H1 (cell line): Measurements from ENCODE around the gene EHD2. TPM values are rescaled to one million over a fixed set of nuclear protein-coding genes. Genes with fewer than 3 reads are reported as not detected.

Experiments used
- CTCF ChIA-PET: fragments of 300-600 bp; sonication (Branson Sonifier 250); formaldehyde crosslinking; loops from one replicate; lab custom pipeline; 2021; ENCODE audit not compliant: partially characterized antibody; lab: Charles Lee
- POLR2A ChIA-PET: fragments of 300-600 bp; sonication (Branson Sonifier 250); formaldehyde crosslinking; loops from one replicate; lab custom pipeline; 2021; ENCODE audit warnings: inconsistent platforms; ENCODE audit not compliant: partially characterized antibody; lab: Charles Lee
- DNase-seq, 2 experiments: peaks; one replicate each; pipeline versions ENCODE4 v3.0.0 to v3.0.0-alpha.2; 2010 to 2022; ENCODE audit warnings: low spot score in 2 of 2, low read depth in 1 of 2, mixed read lengths in 1 of 2
- FAIRE-seq: peaks from 2 replicates; lab custom pipeline; 2011; peaks lifted over from hg19 to GRCh38; lab: Jason Lieb, UNC
- H2AFZ ChIP-seq: 2 replicates; pipeline ENCODE4 v1.8.1; 2012; ENCODE audit warnings: low read length, inconsistent platforms
- H2AK5ac ChIP-seq: 2 replicates; pipeline ENCODE4 v1.6.1; 2013; ENCODE audit warnings: low read depth, low read length
- H2BK120ac ChIP-seq: replicated peaks from 2 replicates; pipeline ENCODE3; 2013; ENCODE audit warnings: low read depth, low read length, inconsistent platforms
- H2BK12ac ChIP-seq: 2 replicates; pipeline ENCODE4 v1.6.1; 2013; ENCODE audit warnings: low read depth, low read length
- H2BK15ac ChIP-seq: 2 replicates; pipeline ENCODE4 v1.6.1; 2013; ENCODE audit warnings: low read length
- H2BK20ac ChIP-seq: 2 replicates; pipeline ENCODE4 v1.6.1; 2013; ENCODE audit warnings: low read length
- H2BK5ac ChIP-seq: 2 replicates; pipeline ENCODE4 v1.6.1; 2013; ENCODE audit warnings: low read depth, low read length
- H3K14ac ChIP-seq: 2 replicates; pipeline ENCODE4 v1.6.1; 2013; ENCODE audit warnings: inconsistent platforms; ENCODE audit not compliant: insufficient read length
- H3K18ac ChIP-seq: 2 replicates; pipeline ENCODE4 v1.6.1; 2013; ENCODE audit warnings: low read length; ENCODE audit errors: extremely low read depth
- H3K23ac ChIP-seq: 2 replicates; pipeline ENCODE4 v1.6.1; 2013; ENCODE audit warnings: inconsistent platforms; ENCODE audit not compliant: insufficient read length
- H3K23me2 ChIP-seq: 2 replicates; pipeline ENCODE4 v1.6.1; 2013; ENCODE audit warnings: low read depth, low read length
- H3K27ac ChIP-seq: 2 replicates; pipeline ENCODE4 v1.6.1; 2011; ENCODE audit warnings: low read depth, low read length, inconsistent platforms
- H3K27me3 ChIP-seq, 4 experiments: replicated peaks in 1 of 4; 1 replicate in 1 of 4; 2 replicates in 3 of 4; pipeline versions ENCODE4 v1.6.1 to v1.8.1; 2011 to 2013; ENCODE audit warnings: low read length in 3 of 4, mild to moderate bottlenecking in 3 of 4, inconsistent platforms in 2 of 4, mixed read lengths in 2 of 4, moderate library complexity in 1 of 4; ENCODE audit not compliant: control insufficient read depth in 3 of 4, insufficient read depth in 3 of 4; ENCODE audit errors: extremely low read depth in 1 of 4
- H3K36me3 ChIP-seq, 4 experiments: 2 replicates each; pipeline versions ENCODE4 v1.6.1 to v1.8.1; 2011 to 2013; ENCODE audit warnings: mild to moderate bottlenecking in 4 of 4, low read length in 3 of 4, moderate library complexity in 2 of 4, control low read depth in 1 of 4, inconsistent platforms in 1 of 4; ENCODE audit not compliant: insufficient read depth in 4 of 4, control insufficient read depth in 2 of 4
- H3K4ac ChIP-seq: replicated peaks from 2 replicates; pipeline ENCODE3; 2013; ENCODE audit warnings: low read length, low read depth, mixed read lengths, inconsistent platforms; ENCODE audit not compliant: insufficient read length
- H3K4me1 ChIP-seq, 4 experiments: replicated peaks in 1 of 4; 1 replicate in 1 of 4; 2 replicates in 3 of 4; pipeline versions ENCODE4 v1.6.1 to v1.8.1; 2011 to 2013; ENCODE audit warnings: low read length in 3 of 4, inconsistent platforms in 2 of 4, mixed read lengths in 1 of 4; ENCODE audit not compliant: insufficient read depth in 4 of 4, control insufficient read depth in 3 of 4
- H3K4me2 ChIP-seq, 2 experiments: 2 replicates each; pipeline versions ENCODE4 v1.6.1 to v1.8.1; 2011 to 2013; ENCODE audit warnings: low read depth in 2 of 2, low read length in 2 of 2, control low read depth in 1 of 2, inconsistent platforms in 1 of 2, mild to moderate bottlenecking in 1 of 2; ENCODE audit not compliant: insufficient read depth in 1 of 2
- H3K4me3 ChIP-seq, 4 experiments: fragments of 200-600, 300-600 bp in 1 of 4; sonication (generic), shearing (Covaris generic), sonication (Bioruptor Twin) in 1 of 4; 2 replicates each; pipeline versions ENCODE4 v1.5.1 to v1.8.1; 2011 to 2016; ENCODE audit warnings: low read length in 4 of 4, low read depth in 3 of 4, control low read depth in 2 of 4, inconsistent platforms in 2 of 4, mild to moderate bottlenecking in 2 of 4, mixed read lengths in 1 of 4, moderate library complexity in 1 of 4; ENCODE audit not compliant: insufficient read depth in 2 of 4; ENCODE audit errors: extremely low read depth in 1 of 4
- H3K56ac ChIP-seq: replicated peaks from 2 replicates; pipeline ENCODE3; 2013; ENCODE audit warnings: low read depth, mild to moderate bottlenecking, mixed read lengths, low read length, inconsistent platforms; ENCODE audit not compliant: insufficient read length
- H3K79me1 ChIP-seq: 2 replicates; pipeline ENCODE4 v1.6.1; 2013; ENCODE audit warnings: low read depth, low read length, control low read depth
- H3K79me2 ChIP-seq, 2 experiments: 2 replicates each; pipeline versions ENCODE4 v1.6.1 to v1.8.1; 2012 to 2013; ENCODE audit warnings: low read length in 2 of 2, mild to moderate bottlenecking in 2 of 2, inconsistent platforms in 1 of 2; ENCODE audit not compliant: insufficient read depth in 2 of 2, control insufficient read depth in 1 of 2
- H3K9ac ChIP-seq, 4 experiments: replicated peaks in 1 of 4; 1 replicate in 1 of 4; 2 replicates in 3 of 4; pipeline versions ENCODE4 v1.6.1 to v1.8.1; 2011 to 2013; ENCODE audit warnings: low read depth in 3 of 4, low read length in 3 of 4, control low read depth in 2 of 4, mild to moderate bottlenecking in 2 of 4, moderate library complexity in 2 of 4, inconsistent platforms in 1 of 4; ENCODE audit errors: extremely low read depth in 1 of 4
- H3K9me3 ChIP-seq, 2 experiments: 2 replicates each; pipeline versions ENCODE4 v1.6.1 to v1.8.1; 2012 to 2013; ENCODE audit warnings: mild to moderate bottlenecking in 2 of 2, moderate library complexity in 2 of 2, control low read depth in 1 of 2, inconsistent platforms in 1 of 2, low read depth in 1 of 2, low read length in 1 of 2, mixed read lengths in 1 of 2; ENCODE audit not compliant: insufficient read depth in 2 of 2
- H4K20me1 ChIP-seq, 2 experiments: replicated peaks in 1 of 2; 2 replicates each; pipeline versions ENCODE3 to v1.8.1; 2011 to 2013; ENCODE audit warnings: inconsistent platforms in 2 of 2, low read length in 2 of 2, mild to moderate bottlenecking in 1 of 2; ENCODE audit not compliant: insufficient read depth in 2 of 2, control insufficient read depth in 1 of 2
- H4K5ac ChIP-seq: 2 replicates; pipeline ENCODE4 v1.6.1; 2013; ENCODE audit warnings: low read length, low read depth, mixed read lengths, inconsistent platforms; ENCODE audit not compliant: insufficient read length
- H4K8ac ChIP-seq: 2 replicates; pipeline ENCODE4 v1.8.0; 2013; ENCODE audit warnings: mild to moderate bottlenecking, moderate library complexity, low read length, inconsistent platforms; ENCODE audit not compliant: insufficient read depth; ENCODE audit errors: extremely low read depth
- H4K91ac ChIP-seq: replicated peaks from 2 replicates; pipeline ENCODE3; 2013; ENCODE audit warnings: low read length, mixed read lengths, inconsistent platforms; ENCODE audit not compliant: insufficient read length
- ATF3 ChIP-seq: IDR thresholded peaks from 2 replicates; pipeline ENCODE4 v1.6.1; 2011; ENCODE audit warnings: low read depth, mild to moderate bottlenecking, low read length; ENCODE audit not compliant: insufficient read depth
- BACH1 ChIP-seq: IDR thresholded peaks from 2 replicates; pipeline ENCODE4 v1.6.1; 2012; ENCODE audit warnings: low read length, improper control_type of control experiment
- WGBS, 2 experiments: shearing (Covaris generic) in 1 of 2; methylation state at CpG; one replicate each; pipeline versions ENCODE4 v1.1.6 to v1.1.7; 2013 to 2015; ENCODE audit warnings: low lambda C conversion rate in 2 of 2, mixed read lengths in 2 of 2, inconsistent platforms in 1 of 2, low coverage in 1 of 2, missing lambda C conversion rate in 1 of 2; ENCODE audit not compliant: insufficient replicate concordance in 2 of 2, insufficient coverage in 1 of 2, insufficient read length in 1 of 2; ENCODE audit errors: extremely low coverage in 1 of 2, missing lambda C conversion rate in 1 of 2; 5-methylcytosine and 5-hydroxymethylcytosine counted together
- polyA plus RNA-seq, 7 experiments: library from polyadenylated mRNA; depleted of rRNA in 3 of 7; stranded (reverse) in 5 of 7; unstranded in 2 of 7; fragments of >200 nt in 5 of 7; fragments of 200-250 nt in 2 of 7; gene quantifications; 1 replicate in 5 of 7; 2 replicates in 1 of 7; 4 replicates in 1 of 7; pipeline versions ENCODE4 v1.2.1 to v1.2.3, GENCODE V29; 2011 to 2013; ENCODE audit warnings: missing spikeins in 2 of 7, mixed read lengths in 2 of 7
- total RNA-seq: library from RNA; stranded (reverse); fragmentation: NEBNext Ultra II Directional; extraction: Animal tissue kit (Norgen Biotek cat#: 25700); gene quantifications from 2 replicates; pipeline ENCODE4 v1.2.1, GENCODE V29; 2021

EHD2 gene
- total and polyA plus RNA-seq, 2 of the 8 experiments (the other 6 are each of a cell fraction or from before 2014, with no cell fraction given) = 4.5 to 14.3 TPM

GRCh38 chr19:47682939-47683338, 30.3 kb upstream of the EHD2 start:
- Histone ChIP-seq H3K4me2 (no peak overlapping the region), H2BK12ac (no peak overlapping the region), H2BK20ac (no peak overlapping the region), H2BK5ac (no peak overlapping the region), H4K5ac (no peak overlapping the region), H3K27ac (no peak overlapping the region), H4K8ac (no peak overlapping the region), H3K4ac (no peak overlapping the region), H3K27me3 (no peaks in the 10 kb centered on the region), H2AFZ (no peak overlapping the region), H3K9ac (no peak overlapping the region), H2AK5ac (no peak overlapping the region), H2BK15ac (no peak overlapping the region), H3K79me2 (no peaks in the 10 kb centered on the region; a peak in 1 of 4 replicates), H3K14ac (no peak overlapping the region), H3K79me1 (no peaks in the 10 kb centered on the region), H3K36me3 (peaks cover 0 to 21% (median 11%) of the 10 kb centered on the region in 4 experiments; a peak in 6 of 8 replicates), H3K56ac (no peak overlapping the region), H3K18ac (no peak overlapping the region), H3K4me1 (no peaks in the 10 kb centered on the region), H3K23me2 (no peaks in the 10 kb centered on the region), H4K91ac (no peak overlapping the region), H4K20me1 (peaks cover 6 to 10% of the 10 kb centered on the region in 2 experiments), H3K4me3 (no peak overlapping the region), H3K9me3 (no peaks in the 10 kb centered on the region; a peak in 1 of 4 replicates), H3K23ac (no peak overlapping the region), H2BK120ac (no peak overlapping the region)
- FAIRE-seq (no peak), DNase-seq (no peak)
- ChIA-PET POLR2A (no interaction called here), CTCF (interaction anchor here (0.6 kb wide), 1 partner anchor 355 kb away, joined by 4 read pairs; no protein-coding TSS in a partner anchor)
- WGBS, 2 experiments = 95% methylated on average over 6 of the region's 6 CpGs; no CpG with 5 or more reads in 1 of the 2 experiments
- TF ChIP-seq BACH1 = no peak
- no peak for TF ChIP-seq ATF3
